HAP-1 (cell line): ENCODE data around the gene SGF29.
"Not testable (repeated sequence)": the region's sequence is repeated elsewhere in the genome, so short reads cannot be mapped to it uniquely, and the experiment has no call there.

Source experiments
- DNase-seq, 2 experiments: peaks; one replicate each; pipeline ENCODE4 v3.0.0-alpha.2; 2016 to 2020; ENCODE audit warnings: low spot score in 2 of 2
- H3K27me3 ChIP-seq: fragments of 250-450 bp; sonication (Bioruptor Pico); 2 replicates; pipeline ENCODE4 v1.5.1; 2020; ENCODE audit warnings: low read depth, mild to moderate bottlenecking, moderate library complexity
- H3K36me3 ChIP-seq: fragments of 250-450 bp; sonication (Bioruptor Pico); replicated peaks from 2 replicates; pipeline ENCODE4 v1.5.1; 2020; ENCODE audit warnings: mild to moderate bottlenecking
- H3K4me1 ChIP-seq: fragments of 250-450 bp; sonication (Bioruptor Pico); 2 replicates; pipeline ENCODE4 v1.5.1; 2020; ENCODE audit warnings: mild to moderate bottlenecking
- H3K4me3 ChIP-seq: fragments of 250-450 bp; sonication (Bioruptor Pico); 2 replicates; pipeline ENCODE4 v1.5.1; 2020; ENCODE audit warnings: mild to moderate bottlenecking, moderate library complexity
- H3K9me3 ChIP-seq: fragments of 250-450 bp; sonication (Bioruptor Pico); 2 replicates; pipeline ENCODE4 v1.5.1; 2020; ENCODE audit warnings: mild to moderate bottlenecking, moderate library complexity
- in situ Hi-C: fragments of 300-500 bp; cut with MboI; formaldehyde crosslinking; loops from 3 replicates; pipeline ENCODE4 v1.14.3; 2020; ENCODE audit warnings: low sequenced_read_pairs, inconsistent platforms, mixed read lengths

The SGF29 gene

DNA sequence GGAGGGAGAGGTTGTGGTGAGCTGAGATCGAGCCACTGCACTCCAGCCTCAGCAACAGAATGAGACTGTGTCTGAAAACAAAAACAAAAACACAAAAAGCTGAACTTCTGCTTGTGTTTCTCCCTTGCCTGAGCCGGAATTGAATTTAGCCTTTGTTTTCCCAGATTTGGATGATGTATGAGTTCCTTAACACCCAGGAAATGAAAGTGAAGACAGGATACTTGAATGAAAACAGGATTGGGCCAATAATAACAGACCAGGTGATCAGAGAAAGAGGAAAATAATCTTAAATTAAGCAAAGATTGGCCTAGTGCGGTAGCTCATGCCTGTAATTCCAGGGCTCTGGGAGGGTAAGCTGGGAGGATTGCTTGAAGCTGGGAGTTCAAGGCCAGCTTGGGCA is 13.4 kb upstream of the SGF29 start:
- H3K4me1 ChIP-seq = no peaks in the 10 kb centered on the region
- H3K36me3 ChIP-seq = no peaks in the 10 kb centered on the region
- in situ Hi-C loops = no loop called here
- H3K9me3 ChIP-seq = no peaks in the 10 kb centered on the region
- H3K4me3 ChIP-seq = no peak overlapping the region
- no peak for DNase-seq
- H3K27me3 ChIP-seq = no peaks in the 10 kb centered on the region

DNA sequence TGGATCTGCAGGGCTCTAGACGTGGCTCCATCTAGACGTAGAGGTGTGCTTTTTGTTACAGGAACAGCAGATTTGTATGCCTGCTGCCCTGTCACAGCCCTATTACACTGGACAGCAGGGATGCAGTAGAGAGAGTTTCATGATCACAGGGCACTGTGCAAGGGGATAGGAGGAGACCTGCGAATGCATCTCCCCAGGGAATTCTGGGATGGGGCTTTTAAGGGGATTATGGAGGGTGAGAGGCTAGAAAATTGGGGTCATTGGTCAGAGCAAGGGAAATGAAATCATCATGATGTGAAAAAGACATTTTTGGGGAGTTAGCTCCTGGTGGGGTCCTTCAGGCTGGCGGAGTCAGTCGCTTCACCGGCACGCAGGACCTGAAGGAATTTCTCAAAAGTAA is 11.1 kb upstream of the SGF29 start:
- Histone ChIP-seq H3K9me3 (no peaks in the 10 kb centered on the region), H3K36me3 (no peaks in the 10 kb centered on the region), H3K27me3 (no peaks in the 10 kb centered on the region), H3K4me1 (no peaks in the 10 kb centered on the region), H3K4me3 (no peak overlapping the region)
- no peak for DNase-seq
- in situ Hi-C loops = no loop called here

DNA sequence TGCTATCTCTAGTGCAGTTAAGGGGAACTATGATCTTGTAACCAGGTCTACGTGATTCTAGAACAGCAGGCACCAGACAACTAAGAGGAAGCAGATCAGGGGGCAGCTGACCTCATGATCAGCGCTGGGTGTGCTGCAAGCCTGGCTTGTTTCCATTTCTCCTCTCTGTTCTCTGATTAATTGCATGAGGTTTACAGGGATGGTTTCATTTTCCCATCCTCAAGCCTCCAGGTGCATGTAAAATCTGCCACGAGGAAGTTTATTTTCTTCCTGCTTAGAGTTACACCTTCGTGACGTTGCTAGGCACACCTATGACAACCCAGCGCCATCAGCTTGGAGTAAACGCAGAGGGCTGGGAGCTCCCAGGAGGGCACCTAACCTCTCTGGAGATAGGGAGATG is 10.6 kb upstream of the SGF29 start:
- Histone ChIP-seq H3K4me1 (no peaks in the 10 kb centered on the region), H3K9me3 (no peaks in the 10 kb centered on the region), H3K27me3 (no peaks in the 10 kb centered on the region), H3K36me3 (no peaks in the 10 kb centered on the region), H3K4me3 (no peak overlapping the region)
- DNase-seq = no peak
- in situ Hi-C loops = no loop called here

- H3K4me3 ChIP-seq = no peak overlapping the region
- DNase-seq = no peak
- no peaks in the 10 kb centered on the region for H3K9me3 ChIP-seq
- in situ Hi-C loops = no loop called here
- no peaks in the 10 kb centered on the region for H3K27me3 ChIP-seq
- H3K36me3 ChIP-seq = no peaks in the 10 kb centered on the region
- H3K4me1 ChIP-seq = no peaks in the 10 kb centered on the region
Observed at GRCh38 chr16:28544998-28545397, 8.7 kb upstream of the SGF29 start.

DNA sequence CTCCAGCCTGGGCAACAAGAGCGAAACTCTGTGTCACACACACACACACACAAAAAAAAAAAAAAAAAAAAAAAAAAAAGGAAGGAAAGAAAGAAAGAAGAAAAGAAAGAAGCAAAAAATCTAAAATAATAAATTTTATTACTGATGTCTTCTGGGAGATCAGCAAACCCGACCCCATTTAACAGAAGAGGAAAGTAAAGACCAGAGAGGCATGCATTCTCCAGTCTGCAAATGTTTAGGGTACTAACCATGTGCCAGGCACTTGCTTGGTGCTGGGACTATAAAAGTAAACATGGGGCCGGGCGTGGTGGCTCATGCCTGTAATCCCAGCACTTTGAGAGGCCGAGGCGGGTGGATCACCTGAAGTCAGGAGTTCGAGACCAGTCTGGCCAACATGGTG is 7.8 kb upstream of the SGF29 start:
- H3K36me3 ChIP-seq, DNase-seq, H3K27me3 ChIP-seq, in situ Hi-C loops, H3K9me3 ChIP-seq, H3K4me1 ChIP-seq, H3K4me3 ChIP-seq: not testable (repeated sequence)

DNA sequence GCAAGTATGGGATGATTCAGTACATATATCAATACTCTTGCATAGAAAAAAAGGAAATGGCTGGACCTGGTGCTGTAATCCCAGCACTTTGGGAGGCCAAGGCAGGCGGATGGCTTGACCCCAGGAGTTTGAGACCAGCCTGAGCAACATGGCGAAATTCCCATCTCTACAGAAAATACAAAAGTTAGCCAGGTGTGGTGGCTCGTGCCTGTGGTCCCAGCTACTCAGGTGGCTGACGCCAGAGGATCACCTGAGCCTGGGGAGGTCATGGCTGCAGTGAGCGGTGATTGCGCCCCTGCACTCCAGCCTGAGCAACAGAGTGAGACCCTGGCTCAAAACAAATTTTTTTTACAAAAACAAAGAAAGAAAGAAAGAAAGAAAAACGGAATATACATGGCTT is 7.1 kb upstream of the SGF29 start:
- in situ Hi-C loops = no loop called here
- Histone ChIP-seq H3K9me3 (no peaks in the 10 kb centered on the region), H3K4me1 (no peaks in the 10 kb centered on the region), H3K4me3 (no peak overlapping the region), H3K36me3 (no peaks in the 10 kb centered on the region), H3K27me3 (no peaks in the 10 kb centered on the region)
- no peak for DNase-seq

DNA sequence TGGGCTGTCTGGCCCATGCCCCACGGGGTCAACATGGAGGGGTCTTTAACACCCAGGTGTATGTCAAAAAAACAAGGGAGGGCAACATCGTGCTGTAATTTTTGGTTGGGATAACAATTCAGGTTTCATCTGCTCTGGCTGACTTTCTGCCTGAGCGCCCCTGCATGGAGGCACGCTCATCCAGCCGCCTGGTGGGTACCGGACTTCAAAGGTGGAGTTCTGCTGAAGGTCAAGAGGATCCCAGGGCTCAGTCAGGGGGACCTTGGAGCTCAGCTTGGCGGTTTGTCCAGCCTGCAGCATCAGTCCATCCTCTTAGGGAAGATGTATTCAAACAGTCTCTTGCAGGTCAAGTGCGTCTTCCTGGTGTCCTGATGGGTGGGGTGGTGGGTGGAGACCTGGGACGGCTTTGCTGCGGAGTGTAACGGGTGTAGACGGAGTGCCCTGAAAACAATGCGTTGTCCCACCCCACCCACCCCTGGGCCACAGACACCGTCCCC is 5.4 kb upstream of the SGF29 start:
- DNase-seq = no peak
- peaks cover 3% of the 10 kb centered on the region; the same call in 1 of the 2 replicates for H3K4me1 ChIP-seq
- H3K9me3 ChIP-seq = no peaks in the 10 kb centered on the region
- in situ Hi-C loops = no loop called here
- H3K27me3 ChIP-seq = no peaks in the 10 kb centered on the region
- H3K36me3 ChIP-seq = no peaks in the 10 kb centered on the region
- no peak overlapping the region for H3K4me3 ChIP-seq

GRCh38 chr16:28549301-28549899 is 4.3 kb upstream of the SGF29 start:
- no peak overlapping the region for H3K4me3 ChIP-seq
- no peak for DNase-seq
- peaks cover 8% of the 10 kb centered on the region for H3K4me1 ChIP-seq
- in situ Hi-C loops = no loop called here
- no peaks in the 10 kb centered on the region for H3K27me3 ChIP-seq
- no peaks in the 10 kb centered on the region for H3K9me3 ChIP-seq
- H3K36me3 ChIP-seq = no peaks in the 10 kb centered on the region

- Histone ChIP-seq H3K9me3 (no peaks in the 10 kb centered on the region), H3K36me3 (peaks cover 3% of the 10 kb centered on the region), H3K4me3 (peak overlapping the region; percentile 68), H3K27me3 (no peaks in the 10 kb centered on the region), H3K4me1 (peaks cover 19% of the 10 kb centered on the region)
- no peak for DNase-seq
- in situ Hi-C loops = no loop called here
Observed at GRCh38 chr16:28554634-28555423, 1.1 kb downstream of the SGF29 start.

DNA sequence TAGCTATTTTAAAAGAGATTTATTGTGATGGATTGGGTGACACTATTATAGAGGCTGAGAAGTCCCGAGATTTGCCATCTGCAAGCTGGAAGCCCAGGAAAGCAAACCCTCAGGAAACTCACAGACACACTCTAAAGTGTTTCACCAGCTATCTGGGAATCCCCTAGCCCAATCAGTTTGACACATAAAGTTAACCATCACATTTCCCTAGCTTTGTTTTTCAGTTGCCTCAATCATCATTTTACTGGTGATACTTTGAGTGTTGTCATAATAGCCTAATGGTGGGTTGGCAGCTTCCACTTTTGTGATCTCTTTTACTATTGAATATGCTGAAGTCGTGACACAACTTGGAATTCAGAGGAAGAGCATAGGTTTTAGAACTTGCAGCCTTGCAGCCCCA is 1.8 kb downstream of the SGF29 start:
- peaks cover 3% of the 10 kb centered on the region for H3K36me3 ChIP-seq
- in situ Hi-C loops = no loop called here
- no peak for DNase-seq
- no peaks in the 10 kb centered on the region for H3K9me3 ChIP-seq
- peaks cover 19% of the 10 kb centered on the region for H3K4me1 ChIP-seq
- no peak overlapping the region for H3K4me3 ChIP-seq
- no peaks in the 10 kb centered on the region for H3K27me3 ChIP-seq

- Histone ChIP-seq H3K36me3 (peaks cover 3% of the 10 kb centered on the region), H3K9me3 (no peaks in the 10 kb centered on the region), H3K4me3 (no peak overlapping the region), H3K27me3 (no peaks in the 10 kb centered on the region), H3K4me1 (peaks cover 19% of the 10 kb centered on the region)
- peak in 1 of 2 experiments; percentile 69 for DNase-seq
- in situ Hi-C loops = no loop called here
Observed at GRCh38 chr16:28556914-28557320, 3.2 kb downstream of the SGF29 start.

DNA sequence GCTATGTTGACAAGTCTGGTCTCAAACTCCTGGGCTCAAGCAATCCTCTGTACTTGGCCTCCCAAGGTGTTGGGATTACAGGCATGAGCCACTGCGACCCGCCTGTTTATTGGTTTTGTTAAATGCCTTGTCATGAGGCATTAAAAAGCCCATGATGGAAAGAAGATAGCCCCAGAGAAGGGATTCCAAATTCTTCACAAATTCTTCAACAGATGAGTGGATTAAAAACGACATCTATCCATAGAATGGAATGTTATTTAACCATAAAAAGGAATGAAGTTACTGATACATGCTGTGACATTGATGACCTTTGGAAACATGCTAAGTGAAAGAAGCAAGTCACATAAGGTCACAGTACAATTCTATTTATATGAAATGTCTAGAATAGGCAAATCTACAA is 4.7 kb downstream of the SGF29 start:
- Histone ChIP-seq H3K4me3 (no peak overlapping the region), H3K9me3 (no peaks in the 10 kb centered on the region), H3K4me1 (peaks cover 15% of the 10 kb centered on the region), H3K36me3 (peaks cover 3% of the 10 kb centered on the region), H3K27me3 (no peaks in the 10 kb centered on the region)
- no peak for DNase-seq
- in situ Hi-C loops = no loop called here

- in situ Hi-C loops = no loop called here
- Histone ChIP-seq H3K4me3 (no peak overlapping the region), H3K4me1 (peaks cover 8% of the 10 kb centered on the region), H3K27me3 (no peaks in the 10 kb centered on the region), H3K36me3 (peaks cover 3% of the 10 kb centered on the region), H3K9me3 (no peaks in the 10 kb centered on the region)
- DNase-seq = no peak
Observed at GRCh38 chr16:28561557-28562187, 8.0 kb downstream of the SGF29 start.

- in situ Hi-C loops = no loop called here
- no peak for DNase-seq
- peaks cover 3% of the 10 kb centered on the region for H3K36me3 ChIP-seq
- no peak overlapping the region for H3K4me3 ChIP-seq
- H3K27me3 ChIP-seq = no peaks in the 10 kb centered on the region
- peaks cover 2% of the 10 kb centered on the region; the same call in 1 of the 2 replicates for H3K9me3 ChIP-seq
- peaks cover 3% of the 10 kb centered on the region for H3K4me1 ChIP-seq
Observed at GRCh38 chr16:28562199-28562598, 8.5 kb downstream of the SGF29 start.
